SU-DHL-6 (cell line): Measurements from ENCODE around the gene ALG6.

Experiments used
- EZH2phosphoT487 ChIP-seq: fragments of 200-600 bp; sonication (generic), shearing (Covaris generic); conservative IDR thresholded peaks from 2 replicates; pipeline ENCODE4 v1.6.1; 2018; ENCODE audit warnings: mild to moderate bottlenecking, antibody characterized with exemption, low read length, moderate library complexity, mixed read lengths
- TF ChIP-seq, protein P1 (sequence below): fragments of 200-600 bp; sonication (generic); IDR thresholded peaks from one replicate; pipeline ENCODE4 v1.5.1; 2017; ENCODE audit warnings: antibody characterized with exemption, mild to moderate bottlenecking, low read length, moderate library complexity; ENCODE audit not compliant: insufficient read depth, poor library complexity, severe bottlenecking

DNA sequence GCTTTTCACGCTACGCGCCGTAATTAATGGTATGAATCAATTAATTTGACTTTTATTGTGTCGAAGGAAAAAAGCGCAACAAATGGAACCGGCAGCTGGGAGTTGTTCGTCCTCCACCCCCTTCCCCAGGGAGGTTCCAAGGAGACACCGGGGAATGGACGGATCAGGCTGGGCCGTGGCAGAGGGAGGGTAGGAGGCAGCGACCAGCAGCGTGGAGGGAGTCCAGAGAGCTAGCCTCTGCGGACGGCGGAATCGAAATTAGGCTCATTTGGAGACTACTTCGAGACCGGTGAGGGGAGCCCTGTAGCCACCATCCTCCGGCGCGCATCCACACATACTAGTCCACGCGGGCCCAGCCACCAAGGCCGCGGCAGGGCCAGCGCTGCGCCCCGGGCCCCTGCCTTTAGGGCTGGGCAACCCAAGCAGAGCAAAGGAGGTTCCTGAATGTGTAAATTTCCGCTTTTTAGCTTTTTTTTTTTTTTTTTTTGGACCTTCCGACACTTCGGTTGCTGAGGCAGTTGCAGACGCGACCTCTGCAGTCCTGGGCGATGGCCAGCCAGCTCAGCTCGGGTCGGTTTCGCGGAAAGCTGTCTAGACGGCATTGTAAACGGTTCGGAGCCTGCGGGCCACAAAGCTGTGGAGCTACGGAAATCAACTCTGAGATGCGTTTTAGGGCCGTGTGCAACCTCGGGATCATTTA lies 47.3 kb upstream of the ALG6 start:
- TF ChIP-seq, protein P1, sequence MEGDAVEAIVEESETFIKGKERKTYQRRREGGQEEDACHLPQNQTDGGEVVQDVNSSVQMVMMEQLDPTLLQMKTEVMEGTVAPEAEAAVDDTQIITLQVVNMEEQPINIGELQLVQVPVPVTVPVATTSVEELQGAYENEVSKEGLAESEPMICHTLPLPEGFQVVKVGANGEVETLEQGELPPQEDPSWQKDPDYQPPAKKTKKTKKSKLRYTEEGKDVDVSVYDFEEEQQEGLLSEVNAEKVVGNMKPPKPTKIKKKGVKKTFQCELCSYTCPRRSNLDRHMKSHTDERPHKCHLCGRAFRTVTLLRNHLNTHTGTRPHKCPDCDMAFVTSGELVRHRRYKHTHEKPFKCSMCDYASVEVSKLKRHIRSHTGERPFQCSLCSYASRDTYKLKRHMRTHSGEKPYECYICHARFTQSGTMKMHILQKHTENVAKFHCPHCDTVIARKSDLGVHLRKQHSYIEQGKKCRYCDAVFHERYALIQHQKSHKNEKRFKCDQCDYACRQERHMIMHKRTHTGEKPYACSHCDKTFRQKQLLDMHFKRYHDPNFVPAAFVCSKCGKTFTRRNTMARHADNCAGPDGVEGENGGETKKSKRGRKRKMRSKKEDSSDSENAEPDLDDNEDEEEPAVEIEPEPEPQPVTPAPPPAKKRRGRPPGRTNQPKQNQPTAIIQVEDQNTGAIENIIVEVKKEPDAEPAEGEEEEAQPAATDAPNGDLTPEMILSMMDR, result no peak
- TF ChIP-seq EZH2phosphoT487, result no peak
